ENCODE data around the gene MAPK1. TPM values are rescaled to one million over a fixed set of nuclear protein-coding genes. Genes with fewer than 3 reads are reported as not detected.
"Not testable (repeated sequence)": the region's sequence is repeated elsewhere in the genome, so short reads cannot be mapped to it uniquely, and the experiment has no call there.

The MAPK1 gene
- total RNA-seq, 2 experiments from 2014 or later = 39.4 to 44.0 TPM

GRCh38 chr22:21881841-21882753 lies 14.7 kb upstream of the MAPK1 start:
- Mint-ChIP-seq H3K27me3 (no peaks in the 10 kb centered on the region), H3K36me3 (ENCODE audit: low read depth) (no peaks in the 10 kb centered on the region), H3K27ac (no peak overlapping the region), H3K4me1 (ENCODE audit: low read depth) (no peaks in the 10 kb centered on the region), H3K9me3 (no peaks in the 10 kb centered on the region), H3K4me3 (no peak overlapping the region)
- no peak overlapping the region for H3K27ac ChIP-seq (ENCODE audit: low read depth in 1 of 2, low read length in 2 of 2)
- no peak for DNase-seq
- H3K36me3 ChIP-seq (ENCODE audit: insufficient read depth, low read length) = no peaks in the 10 kb centered on the region
- H3K27me3 ChIP-seq (ENCODE audit: control insufficient read depth in 1 of 2, insufficient read depth in 2 of 2, low read length in 2 of 2) = no peaks in the 10 kb centered on the region
- no peaks in the 10 kb centered on the region for H3K4me1 ChIP-seq (ENCODE audit: insufficient read depth, low read length)
- intact Hi-C loops (cut with DNase I, micrococcal nuclease) = no loop called here
- no peak for ATAC-seq (ENCODE audit: poor library complexity)
- H3K9me3 ChIP-seq (ENCODE audit: control insufficient read depth in 1 of 2, insufficient read depth in 1 of 2, low read length in 2 of 2) = no peaks in the 10 kb centered on the region
- ChIA-PET POLR2A (no interaction called here), CTCF (no interaction called here)
- no peak for TF ChIP-seq CTCF (IDR thresholded peaks at IDR 0.05)
- no peak overlapping the region for H3K4me3 ChIP-seq (ENCODE audit: low read length)

DNA sequence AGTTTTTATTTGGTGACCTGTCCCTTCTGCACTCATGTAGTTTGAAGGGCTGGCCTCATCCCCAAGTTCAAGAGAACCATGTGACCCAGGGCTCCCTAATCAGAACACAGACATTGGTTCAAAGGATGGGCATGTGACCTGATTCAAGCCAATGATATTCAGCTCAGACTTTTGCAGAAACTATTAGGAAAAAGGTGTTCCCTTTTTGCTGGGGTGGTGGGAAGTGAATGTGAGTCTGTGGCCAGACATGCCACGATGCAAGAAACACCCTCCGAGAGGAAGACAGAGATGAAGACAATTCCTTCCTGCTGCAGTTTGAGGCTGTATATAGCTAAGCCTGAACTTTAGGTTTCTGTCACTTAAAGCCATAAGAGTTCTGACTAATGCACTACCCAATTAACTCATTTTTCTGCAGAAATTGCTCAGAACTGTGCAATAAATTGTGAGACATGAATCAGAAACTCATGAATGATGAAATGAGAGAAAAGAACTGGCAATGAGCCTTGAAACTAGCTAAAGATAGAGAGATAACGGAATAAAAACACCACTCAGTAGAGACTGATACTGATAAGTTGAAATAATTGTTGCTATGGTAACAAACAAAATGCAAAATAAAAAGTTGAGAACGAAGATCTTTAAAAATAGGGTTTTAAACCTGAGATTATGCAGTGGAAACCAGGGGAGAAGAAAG lies 9.2 kb upstream of the MAPK1 start:
- no peak overlapping the region for H3K4me3 ChIP-seq (ENCODE audit: low read length)
- H3K27me3 ChIP-seq (ENCODE audit: control insufficient read depth in 1 of 2, insufficient read depth in 2 of 2, low read length in 2 of 2) = no peaks in the 10 kb centered on the region
- Mint-ChIP-seq H3K9me3 (no peaks in the 10 kb centered on the region), H3K4me3 (no peak overlapping the region), H3K36me3 (ENCODE audit: low read depth) (no peaks in the 10 kb centered on the region), H3K4me1 (ENCODE audit: low read depth) (peaks cover 8% of the 10 kb centered on the region), H3K27me3 (no peaks in the 10 kb centered on the region), H3K27ac (peak overlapping the region; percentile 3)
- H3K9me3 ChIP-seq (ENCODE audit: control insufficient read depth in 1 of 2, insufficient read depth in 1 of 2, low read length in 2 of 2) = no peaks in the 10 kb centered on the region
- no peak for TF ChIP-seq CTCF (IDR thresholded peaks at IDR 0.05)
- ATAC-seq (ENCODE audit: poor library complexity) = peak; percentile 52
- CTCF ChIA-PET = no interaction called here
- DNase-seq = peak in 3 of 14 experiments; percentile 11 to 39 (median 35)
- intact Hi-C loops (cut with DNase I, micrococcal nuclease) = no loop called here
- H3K36me3 ChIP-seq (ENCODE audit: insufficient read depth, low read length) = no peaks in the 10 kb centered on the region
- no peak overlapping the region for H3K27ac ChIP-seq (ENCODE audit: low read depth in 1 of 2, low read length in 2 of 2)
- POLR2A ChIA-PET = interaction anchor here (1.2 kb wide), 1 partner anchor 9 kb away, joined by 8 read pairs; the partner anchor contains the start of gene MAPK1
- peaks cover 7% of the 10 kb centered on the region for H3K4me1 ChIP-seq (ENCODE audit: insufficient read depth, low read length)

GRCh38 chr22:21874953-21875352 lies 7.5 kb upstream of the MAPK1 start:
- H3K36me3 Mint-ChIP-seq (ENCODE audit: low read depth); H3K27ac ChIP-seq (ENCODE audit: low read depth in 1 of 2, low read length in 2 of 2); H3K4me1 ChIP-seq (ENCODE audit: insufficient read depth, low read length); H3K4me1 Mint-ChIP-seq (ENCODE audit: low read depth); H3K9me3 Mint-ChIP-seq; H3K4me3 ChIP-seq (ENCODE audit: low read length); H3K4me3 Mint-ChIP-seq; CTCF ChIA-PET; H3K27me3 ChIP-seq (ENCODE audit: control insufficient read depth in 1 of 2, insufficient read depth in 2 of 2, low read length in 2 of 2); H3K36me3 ChIP-seq (ENCODE audit: insufficient read depth, low read length); intact Hi-C loops (cut with DNase I, micrococcal nuclease); DNase-seq; H3K9me3 ChIP-seq (ENCODE audit: control insufficient read depth in 1 of 2, insufficient read depth in 1 of 2, low read length in 2 of 2); H3K27me3 Mint-ChIP-seq; H3K27ac Mint-ChIP-seq; ATAC-seq (ENCODE audit: poor library complexity): not testable (repeated sequence)
- POLR2A ChIA-PET = interaction anchor here (1.0 kb wide), 1 partner anchor 10 kb away, joined by 3 read pairs; no protein-coding TSS in a partner anchor
